GM23338 (cell line): Measurements from ENCODE around the gene NIN.

Experiments
- CTCF ChIP-seq, 2 experiments: fragments of 200-600 bp in 1 of 2; sonication (generic) in 1 of 2; conservative IDR thresholded peaks; 2 replicates each; pipeline versions ENCODE4 v1.5.1 to v1.6.1; 2016 to 2017; ENCODE audit warnings: antibody characterized with exemption in 2 of 2, low read depth in 2 of 2, mild to moderate bottlenecking in 2 of 2, moderate library complexity in 1 of 2
- EZH2phosphoT487 ChIP-seq: fragments of 200-600 bp; sonication (generic); IDR thresholded peaks from one replicate; pipeline ENCODE4 v1.8.1; 2018; ENCODE audit warnings: antibody characterized with exemption; ENCODE audit not compliant: unreplicated experiment
- ZNF331 ChIP-seq: fragments of 250-450 bp; sonication (Bioruptor Pico); IDR thresholded peaks from 2 replicates; pipeline ENCODE4 v1.5.0; 2020; ENCODE audit warnings: low read depth, mild to moderate bottlenecking, moderate library complexity

- no peak for TF ChIP-seq CTCF (conservative IDR thresholded peaks at IDR 0.05; ENCODE audit: low read depth in 2 of 2)
- TF ChIP-seq EZH2phosphoT487: no peak
- TF ChIP-seq ZNF331 (CRISPR knock-in tag): no peak
These were observed 32.9 kb downstream of the NIN start for GRCh38 chr14:50798048-50798421.
